ENCODE data around the gene WNK2.
"Not testable (repeated sequence)": the region's sequence is repeated elsewhere in the genome, so short reads cannot be mapped to it uniquely, and the experiment has no call there.

Gene WNK2

DNA sequence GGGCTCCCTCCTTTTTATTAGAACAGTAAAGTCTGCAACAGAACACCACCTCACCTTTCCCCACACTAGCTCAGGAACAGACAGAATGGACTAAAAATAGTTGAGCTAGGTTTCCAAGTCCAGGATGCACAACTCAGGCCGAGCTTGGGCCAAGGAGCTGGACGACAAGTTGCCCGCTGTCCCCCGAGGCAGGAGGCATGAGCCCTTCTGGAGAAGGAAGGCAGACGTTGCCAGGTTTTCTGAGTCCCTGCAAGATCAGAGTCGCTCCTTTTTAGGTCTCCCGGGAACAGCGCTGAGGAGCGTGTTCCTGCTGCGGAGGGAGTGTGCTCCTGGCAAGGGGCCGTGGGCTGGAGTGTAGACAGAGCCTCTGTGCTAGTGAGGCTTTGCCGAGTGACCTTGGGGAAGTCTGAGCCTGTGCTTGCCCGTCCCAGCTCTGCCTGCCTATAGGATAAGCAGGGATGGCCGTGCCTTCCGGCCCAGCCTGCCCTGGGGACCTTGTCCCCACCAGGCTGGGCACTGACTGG is 121.6 kb downstream of the WNK2 start:
- peak in 1 of 56 donors; percentile 13 for DNase-seq

DNA sequence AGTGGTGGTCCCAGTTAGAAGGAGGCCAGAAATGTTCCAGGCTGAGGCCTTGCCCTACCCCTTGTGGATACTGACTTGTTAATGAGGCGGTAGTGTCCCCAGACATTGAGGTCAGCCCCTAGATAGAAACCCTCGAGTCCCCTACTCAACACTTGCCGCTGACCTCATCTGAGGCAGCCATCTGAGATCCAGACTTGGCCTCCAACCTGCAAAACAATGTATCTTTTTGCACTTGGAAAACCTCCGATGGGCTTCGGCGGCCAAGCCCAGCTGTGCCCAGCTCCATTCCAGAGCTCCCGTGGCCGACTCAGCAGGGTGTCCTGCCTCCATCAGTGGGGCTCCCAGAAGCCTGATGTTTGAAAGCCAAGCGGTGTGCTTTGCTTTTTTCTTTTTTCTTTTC is 122.1 kb downstream of the WNK2 start:
- no peak for DNase-seq

DNA sequence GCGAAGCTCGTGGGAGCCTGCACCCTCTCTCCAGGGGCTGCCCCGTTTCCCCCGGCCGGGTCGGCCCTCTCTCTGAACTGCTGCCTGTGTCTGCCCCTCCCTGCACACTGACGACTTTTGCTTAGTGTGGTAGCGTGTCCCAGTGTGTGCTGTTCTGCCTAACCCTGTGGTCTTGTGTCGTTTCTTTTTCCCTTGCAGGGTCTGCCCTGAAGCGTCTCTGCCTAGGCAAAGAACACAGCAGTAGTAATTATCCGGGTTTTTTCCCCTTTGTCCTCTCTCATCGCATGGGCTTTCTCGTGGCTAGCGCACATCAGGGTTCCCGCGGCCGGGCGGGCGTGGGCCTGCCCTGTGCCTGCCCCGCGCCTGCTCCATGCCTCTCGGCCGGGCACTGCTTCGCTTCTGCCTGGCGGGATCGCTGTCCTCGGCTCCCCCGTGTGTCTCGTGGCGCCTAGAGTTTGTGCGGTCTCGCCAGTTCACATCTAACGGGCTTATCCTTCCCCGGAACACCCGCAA is 122.7 kb downstream of the WNK2 start:
- no peak for DNase-seq

GRCh38 chr9:93307468-93308157 is 123.7 kb downstream of the WNK2 start:
- peak in 1 of 56 donors; percentile 19 for DNase-seq

DNA sequence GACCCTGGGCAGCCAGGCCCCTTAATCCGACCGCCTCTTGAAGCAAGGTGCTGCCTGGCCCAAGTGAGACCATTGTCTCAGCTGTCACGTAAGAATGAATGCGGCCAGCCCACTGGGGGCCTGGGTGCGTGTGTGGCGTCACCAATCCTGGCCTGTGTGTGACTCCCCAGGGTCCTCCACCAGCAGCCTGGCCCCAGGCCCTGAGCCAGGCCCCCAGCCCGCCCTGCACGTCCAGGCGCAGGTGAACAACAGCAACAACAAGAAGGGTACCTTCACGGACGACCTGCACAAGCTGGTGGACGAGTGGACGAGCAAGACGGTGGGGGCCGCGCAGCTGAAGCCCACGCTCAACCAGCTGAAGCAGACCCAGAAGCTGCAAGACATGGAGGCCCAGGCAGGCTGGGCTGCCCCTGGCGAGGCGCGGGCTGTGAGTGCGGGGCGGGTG is 124.2 kb downstream of the WNK2 start:
- DNase-seq, result no peak

- no peak for DNase-seq
Observed at GRCh38 chr9:93308676-93309075, 124.7 kb downstream of the WNK2 start.

DNA sequence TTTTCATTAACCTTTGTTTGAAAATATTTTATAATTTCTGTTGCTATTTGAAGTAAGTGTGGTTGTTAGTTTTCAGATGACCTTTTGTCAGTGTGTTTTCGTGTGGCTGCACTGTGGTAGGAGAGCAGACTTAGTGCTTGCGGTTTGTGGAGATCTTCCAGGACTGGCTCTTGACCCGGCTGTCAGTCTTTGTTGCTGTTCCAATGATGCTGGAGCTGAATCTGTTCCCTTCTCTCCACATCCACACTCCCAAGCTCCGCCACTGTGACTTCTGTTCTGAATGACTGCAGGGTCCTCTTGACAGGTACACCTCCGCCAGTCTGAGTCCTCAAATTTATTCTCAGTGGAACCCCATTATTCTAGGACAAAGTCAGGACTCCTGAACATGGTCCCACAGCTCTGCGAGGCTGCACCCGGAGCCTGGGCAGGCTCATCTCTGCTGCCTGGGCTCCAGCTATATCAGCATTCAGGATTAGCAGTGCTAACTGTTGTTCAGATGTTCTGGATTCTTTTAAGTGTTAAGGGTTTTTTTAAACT is 126.0 kb downstream of the WNK2 start:
- no peak for DNase-seq

GRCh38 chr9:93315118-93315517 is 131.2 kb downstream of the WNK2 start:
- DNase-seq, result no peak

DNA sequence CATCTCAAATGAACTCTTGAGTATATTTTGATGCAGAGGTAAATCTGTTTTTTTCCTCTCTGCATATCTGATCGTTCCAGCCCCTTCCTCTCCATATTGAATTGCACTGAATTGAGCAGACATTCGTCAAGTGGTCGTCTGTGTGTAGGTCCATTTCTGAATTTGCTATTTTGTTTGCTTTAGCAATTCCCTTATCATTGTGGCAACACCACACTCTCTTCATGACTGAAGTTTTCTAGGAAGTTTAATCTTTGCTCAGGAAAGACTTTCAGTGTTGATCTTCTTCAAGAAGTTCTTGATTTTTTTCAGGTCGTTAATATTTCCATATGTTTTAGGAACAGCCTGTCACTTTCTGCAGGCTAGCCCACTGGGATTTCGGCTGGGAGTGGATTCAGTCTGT is 132.0 kb downstream of the WNK2 start:
- DNase-seq, result no peak

DNA sequence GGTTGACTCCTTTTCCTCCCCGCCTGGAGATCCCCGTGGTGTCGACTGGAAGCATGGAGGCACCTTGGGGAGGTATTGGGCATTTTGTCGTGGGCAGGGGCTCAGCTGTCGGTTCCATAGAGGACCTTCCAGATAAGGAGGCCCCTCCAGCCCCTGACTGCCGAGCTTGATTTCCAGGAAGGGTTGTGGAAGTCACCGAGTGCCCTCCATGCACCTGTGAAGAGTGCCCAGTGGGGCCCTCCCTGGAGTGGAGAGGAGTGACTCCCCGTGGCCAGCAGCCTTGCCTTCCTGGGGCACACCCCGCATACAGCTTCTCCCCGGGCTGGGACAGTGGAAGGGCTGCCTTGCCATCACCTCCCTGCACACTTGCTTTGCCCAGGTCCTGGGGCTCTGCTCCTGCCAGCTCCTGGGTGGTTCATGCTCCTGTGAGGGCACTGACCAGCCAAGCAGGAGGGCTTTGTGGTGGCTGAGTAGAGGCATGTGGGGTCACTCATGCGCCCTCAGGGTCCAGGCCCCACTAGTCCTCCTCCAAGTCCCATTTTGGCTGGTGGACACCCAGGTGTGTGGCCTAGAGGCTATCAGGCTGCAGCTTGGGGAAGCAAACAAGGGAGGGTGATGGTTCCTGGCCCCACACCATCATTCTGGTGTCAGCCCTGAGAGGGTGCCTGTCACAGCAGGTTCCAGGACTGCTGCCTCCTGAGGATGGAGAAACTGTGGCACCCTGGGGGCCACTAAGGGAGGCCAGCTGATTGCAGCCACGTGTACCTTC is 133.0 kb downstream of the WNK2 start:
- DNase-seq, result no peak

DNA sequence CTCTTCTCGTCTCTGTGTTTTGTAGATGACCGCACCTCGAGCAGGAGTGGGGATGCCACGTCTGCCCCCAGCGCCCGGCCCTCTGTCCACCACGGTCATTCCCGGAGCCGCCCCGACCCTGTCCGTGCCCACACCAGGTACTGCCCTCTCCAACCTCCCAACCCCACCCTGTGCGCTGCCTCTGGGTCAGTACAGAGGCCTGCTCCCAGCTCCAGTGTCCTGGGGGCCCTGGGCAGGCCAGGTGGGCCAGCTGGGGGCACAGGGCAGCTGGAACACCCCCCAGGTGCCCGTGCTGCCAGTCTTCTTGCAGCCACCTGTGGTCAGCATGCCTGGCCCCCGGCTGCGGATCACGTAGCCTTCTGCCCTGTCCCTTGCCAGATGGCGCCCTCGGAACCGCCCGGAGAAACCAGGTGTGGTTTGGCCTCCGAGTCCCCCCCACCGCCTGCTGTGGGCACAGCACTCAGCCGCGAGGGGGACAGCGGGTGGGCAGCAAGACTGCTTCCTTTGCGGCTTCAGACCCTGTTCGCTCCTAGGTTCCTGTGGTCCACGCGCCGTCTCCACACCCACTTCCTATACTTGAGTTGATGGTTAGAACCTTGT is 133.7 kb downstream of the WNK2 start:
- DNase-seq, result no peak

- no peak for DNase-seq
Observed at GRCh38 chr9:93318480-93318879, 134.5 kb downstream of the WNK2 start.

DNA sequence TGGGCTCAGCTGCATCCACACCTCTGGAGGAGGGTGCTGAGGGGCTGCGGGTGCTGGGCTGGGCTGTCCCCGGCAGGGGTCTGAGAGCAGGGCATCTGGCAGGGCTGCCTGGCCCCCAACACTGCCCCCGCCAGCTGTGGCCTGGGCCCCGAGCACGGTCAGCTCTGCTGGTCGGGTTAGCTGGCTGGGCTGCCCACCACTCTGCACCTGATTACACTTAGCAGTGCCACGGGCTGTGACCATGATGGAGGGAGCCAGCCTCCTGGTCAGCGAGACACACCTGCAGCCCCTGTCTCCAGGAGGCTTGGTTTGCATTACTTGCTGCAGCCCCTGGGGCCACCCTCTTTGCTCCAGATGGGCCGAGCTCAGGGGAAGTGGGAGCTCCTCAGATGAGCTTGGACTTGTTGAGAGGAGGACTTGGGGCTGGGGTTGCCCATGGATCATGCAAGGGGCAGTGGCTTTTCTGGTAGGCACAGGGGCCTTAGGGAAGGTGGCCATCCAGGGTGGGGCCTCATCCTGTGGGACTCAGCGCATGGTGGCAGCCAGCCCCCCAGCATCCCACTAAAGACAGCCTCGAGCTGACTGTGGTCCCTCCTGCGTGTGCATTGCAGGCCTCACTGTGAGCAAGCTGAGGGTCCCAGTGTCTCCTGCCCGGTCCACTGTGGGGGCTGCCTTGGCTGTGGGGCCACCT is 135.5 kb downstream of the WNK2 start:
- no peak for DNase-seq

- DNase-seq, result no peak
Observed at GRCh38 chr9:93319992-93320500, 136.1 kb downstream of the WNK2 start.

- no peak for DNase-seq
Observed at GRCh38 chr9:93320591-93321219, 136.8 kb downstream of the WNK2 start.

- no peak for DNase-seq
Observed at GRCh38 chr9:93321220-93321610, 137.3 kb downstream of the WNK2 start.

DNA sequence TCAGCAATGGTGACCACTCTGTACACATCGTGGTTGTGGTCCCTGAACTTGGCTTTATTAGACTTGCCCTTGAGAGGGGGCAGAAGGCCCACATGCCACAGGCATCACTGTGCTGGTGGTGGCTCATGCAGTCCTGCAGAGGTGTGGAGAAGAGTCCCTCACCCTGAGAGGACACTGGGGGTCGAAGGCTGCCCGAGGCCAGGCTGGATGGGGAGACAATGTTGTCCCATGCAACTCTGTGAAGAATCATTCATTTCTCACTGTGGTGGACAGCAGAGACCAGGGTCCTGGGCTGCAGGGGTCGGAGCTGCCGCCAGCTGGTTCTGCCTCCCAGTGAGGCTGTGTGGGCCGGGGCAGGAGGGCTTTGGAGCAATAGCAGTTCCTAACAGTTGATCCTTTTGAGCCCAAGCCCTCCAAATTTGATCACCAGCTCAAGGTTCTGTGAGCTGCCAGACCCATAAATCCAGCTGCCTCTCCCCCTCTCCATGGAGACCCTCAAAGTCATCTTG is 139.6 kb downstream of the WNK2 start:
- DNase-seq, result not testable (repeated sequence)

DNA sequence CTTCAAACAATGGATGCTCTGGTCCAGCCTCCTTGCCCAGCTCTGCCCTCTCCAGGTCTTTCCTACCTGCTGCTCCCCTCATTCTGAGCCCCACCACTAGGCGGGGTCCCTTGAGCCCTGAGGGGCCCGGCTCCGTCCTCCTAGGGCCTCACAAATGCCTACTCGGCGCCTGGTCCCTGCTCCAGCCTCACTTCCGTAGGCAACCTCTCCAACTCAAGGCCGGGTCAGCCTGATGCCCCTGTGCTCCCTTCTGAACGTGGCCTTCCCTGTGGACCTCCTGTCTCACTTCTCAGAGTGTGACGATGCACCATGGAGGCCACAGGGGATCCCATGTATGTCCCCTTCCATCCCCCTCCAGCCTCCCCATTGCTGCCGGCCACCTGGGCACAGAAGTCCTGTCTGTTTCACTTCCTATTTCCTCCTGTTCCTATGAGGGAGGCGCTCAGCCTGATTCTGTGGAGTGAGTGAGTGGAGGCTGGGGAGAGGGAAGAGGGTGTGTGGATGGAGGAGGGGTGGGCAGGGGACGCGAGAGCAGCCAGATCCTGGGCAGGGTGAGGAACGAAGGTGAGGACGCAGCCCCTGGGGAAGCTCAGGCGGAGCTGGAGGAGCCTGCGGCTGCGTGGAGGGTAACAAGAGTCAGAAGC is 140.4 kb downstream of the WNK2 start:
- no peak for DNase-seq

DNA sequence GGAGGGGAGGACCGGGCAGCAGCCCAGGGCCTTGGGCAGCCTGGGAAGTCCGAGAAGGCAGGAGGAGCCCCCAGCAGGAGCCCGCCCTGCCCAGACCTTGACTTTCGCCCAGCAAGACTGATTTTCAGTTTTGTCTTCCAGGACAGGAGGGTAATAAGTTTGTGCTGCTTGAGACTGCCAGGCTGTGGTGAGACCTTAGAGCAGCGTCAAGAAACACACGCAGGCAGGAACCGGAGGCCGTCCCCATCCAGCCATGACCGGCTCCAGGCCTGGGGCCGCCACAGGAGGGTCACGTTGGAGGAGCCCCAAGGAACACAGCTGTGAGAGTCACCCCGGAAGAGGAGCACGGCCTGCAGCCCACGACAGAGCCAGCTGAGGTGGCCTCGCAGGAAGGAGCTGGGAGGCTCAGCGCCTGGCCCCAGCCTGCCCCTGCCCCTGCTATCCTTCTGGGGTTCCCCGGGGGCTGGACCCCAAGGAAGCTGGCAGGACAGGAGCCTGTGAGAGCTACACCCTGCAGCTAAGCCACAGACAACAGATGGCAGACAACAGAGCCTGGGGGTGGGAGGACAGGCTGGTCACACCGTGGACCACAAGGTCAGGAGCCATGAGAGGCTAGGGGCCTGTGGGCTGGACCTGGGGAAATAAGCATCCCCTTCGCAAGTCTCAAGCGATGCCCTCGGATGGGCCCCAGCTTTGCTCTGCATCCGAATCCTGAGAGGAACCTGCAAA is 141.5 kb downstream of the WNK2 start:
- no peak for DNase-seq
